ENCODE measurements around the gene STARD5.

DNA sequence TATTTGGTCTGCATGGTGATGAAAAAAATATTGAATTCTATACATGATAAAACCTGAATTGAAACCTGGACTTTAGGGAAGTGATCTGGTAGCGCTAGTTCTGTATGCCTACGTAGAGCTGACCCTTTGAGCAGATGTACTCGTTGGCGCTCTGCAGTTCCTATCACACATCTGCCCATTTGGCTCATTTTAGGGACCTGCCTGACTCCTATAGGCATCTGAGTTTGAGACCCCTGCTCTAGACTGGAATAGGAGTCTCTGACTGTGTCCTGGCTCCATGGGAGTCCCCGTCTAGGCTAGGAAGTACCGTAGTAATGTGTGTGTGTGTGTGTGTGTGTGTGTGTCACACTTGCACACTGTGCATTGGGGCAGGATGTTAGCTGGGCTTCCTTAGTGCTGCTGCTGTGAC is 21.2 kb downstream of the STARD5 start:
- TF ChIP-seq, protein P1, sequence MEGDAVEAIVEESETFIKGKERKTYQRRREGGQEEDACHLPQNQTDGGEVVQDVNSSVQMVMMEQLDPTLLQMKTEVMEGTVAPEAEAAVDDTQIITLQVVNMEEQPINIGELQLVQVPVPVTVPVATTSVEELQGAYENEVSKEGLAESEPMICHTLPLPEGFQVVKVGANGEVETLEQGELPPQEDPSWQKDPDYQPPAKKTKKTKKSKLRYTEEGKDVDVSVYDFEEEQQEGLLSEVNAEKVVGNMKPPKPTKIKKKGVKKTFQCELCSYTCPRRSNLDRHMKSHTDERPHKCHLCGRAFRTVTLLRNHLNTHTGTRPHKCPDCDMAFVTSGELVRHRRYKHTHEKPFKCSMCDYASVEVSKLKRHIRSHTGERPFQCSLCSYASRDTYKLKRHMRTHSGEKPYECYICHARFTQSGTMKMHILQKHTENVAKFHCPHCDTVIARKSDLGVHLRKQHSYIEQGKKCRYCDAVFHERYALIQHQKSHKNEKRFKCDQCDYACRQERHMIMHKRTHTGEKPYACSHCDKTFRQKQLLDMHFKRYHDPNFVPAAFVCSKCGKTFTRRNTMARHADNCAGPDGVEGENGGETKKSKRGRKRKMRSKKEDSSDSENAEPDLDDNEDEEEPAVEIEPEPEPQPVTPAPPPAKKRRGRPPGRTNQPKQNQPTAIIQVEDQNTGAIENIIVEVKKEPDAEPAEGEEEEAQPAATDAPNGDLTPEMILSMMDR (IDR thresholded peaks at IDR 0.05) = no peak
- no peak for TF ChIP-seq ZFX (IDR thresholded peaks at IDR 0.05; ENCODE audit: borderline replicate concordance)
